GM19324 (cell line): ENCODE measurements around the gene TOPORS.
"Not testable (repeated sequence)": the region's sequence is repeated elsewhere in the genome, so short reads cannot be mapped to it uniquely, and the experiment has no call there.

Experiments used
- ATAC-seq: cut with Tn5 transposase; IDR thresholded peaks from one replicate; pipeline ENCODE4 v1.9.1; 2021; ENCODE audit warnings: mild to moderate bottlenecking, moderate library complexity; ENCODE audit not compliant: unreplicated experiment, low FRiP score

TOPORS gene

DNA sequence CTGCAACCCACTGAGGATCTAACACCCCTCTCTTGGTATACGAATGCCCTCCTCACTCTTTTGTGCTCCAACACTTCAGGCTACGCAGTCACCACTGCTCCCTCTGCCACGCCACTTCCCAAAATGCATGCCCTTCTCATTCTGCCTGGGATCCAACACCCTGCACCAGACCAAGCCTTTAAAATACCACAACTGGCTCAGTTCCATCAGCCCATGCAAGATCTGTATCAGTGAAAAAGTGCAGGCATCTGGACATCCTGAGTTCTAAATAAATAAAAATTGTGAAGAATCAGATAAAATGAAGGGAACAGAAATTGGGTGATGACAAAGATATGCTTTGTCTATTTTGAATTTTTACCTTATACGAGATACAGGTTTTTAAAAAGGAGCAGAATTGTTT lies 17.9 kb upstream of the TOPORS start:
- no peak for ATAC-seq

- ATAC-seq = no peak
Measured at GRCh38 chr9:32566770-32567169, 14.4 kb upstream of the TOPORS start.

DNA sequence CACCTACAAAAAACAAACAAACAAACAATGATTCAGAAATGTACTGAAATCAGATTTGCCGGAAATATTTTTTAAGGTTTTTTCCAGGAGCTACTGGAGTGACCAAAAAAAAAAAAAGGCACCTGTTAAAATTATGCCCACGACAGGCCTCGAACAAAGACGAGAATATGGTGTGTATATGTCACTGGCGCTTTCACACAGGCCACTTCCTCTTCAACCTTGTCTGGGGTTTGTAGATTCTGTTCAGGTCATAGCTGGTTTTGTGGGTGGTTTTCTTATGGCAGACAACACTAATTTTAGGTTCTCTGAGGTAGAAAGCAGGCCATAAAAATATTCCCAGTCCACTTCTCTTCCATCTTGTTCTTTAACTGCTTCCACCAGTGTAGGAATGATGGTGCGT lies 13.6 kb upstream of the TOPORS start:
- ATAC-seq = no peak

GRCh38 chr9:32558408-32558934 lies 6.1 kb upstream of the TOPORS start:
- ATAC-seq = no peak

- no peak for ATAC-seq
Measured at GRCh38 chr9:32554591-32554990, 2.2 kb upstream of the TOPORS start.

GRCh38 chr9:32554107-32554506 lies 1.7 kb upstream of the TOPORS start:
- no peak for ATAC-seq

GRCh38 chr9:32551276-32552051 lies 922 bp downstream of the TOPORS start:
- ATAC-seq = peak; percentile 3

GRCh38 chr9:32550562-32551275 lies 1.7 kb downstream of the TOPORS start:
- ATAC-seq = peak; percentile 77

GRCh38 chr9:32550150-32550561 lies 2.2 kb downstream of the TOPORS start:
- ATAC-seq = no peak

GRCh38 chr9:32548213-32548612 lies 4.2 kb downstream of the TOPORS start:
- ATAC-seq = not testable (repeated sequence)

DNA sequence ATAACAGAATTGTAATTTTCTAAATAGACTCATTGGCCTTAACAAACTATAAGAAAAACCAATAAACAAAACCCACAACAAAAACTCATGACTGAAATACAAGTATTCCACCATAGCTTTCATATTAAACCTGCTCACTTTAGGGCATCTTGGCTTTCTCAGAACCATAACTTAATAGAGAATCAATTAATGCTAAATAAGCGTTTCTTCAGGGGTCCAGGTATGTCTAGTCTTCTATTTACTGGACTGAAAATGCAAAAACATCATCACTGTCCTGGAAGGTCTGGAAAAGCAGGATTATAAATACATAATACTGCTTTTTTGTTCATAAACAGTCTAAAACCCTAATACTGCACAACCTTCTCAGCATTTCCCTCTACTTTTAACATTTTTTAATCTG lies 6.5 kb downstream of the TOPORS start:
- no peak for ATAC-seq

GRCh38 chr9:32543047-32543446 lies 9.3 kb downstream of the TOPORS start:
- ATAC-seq = no peak

DNA sequence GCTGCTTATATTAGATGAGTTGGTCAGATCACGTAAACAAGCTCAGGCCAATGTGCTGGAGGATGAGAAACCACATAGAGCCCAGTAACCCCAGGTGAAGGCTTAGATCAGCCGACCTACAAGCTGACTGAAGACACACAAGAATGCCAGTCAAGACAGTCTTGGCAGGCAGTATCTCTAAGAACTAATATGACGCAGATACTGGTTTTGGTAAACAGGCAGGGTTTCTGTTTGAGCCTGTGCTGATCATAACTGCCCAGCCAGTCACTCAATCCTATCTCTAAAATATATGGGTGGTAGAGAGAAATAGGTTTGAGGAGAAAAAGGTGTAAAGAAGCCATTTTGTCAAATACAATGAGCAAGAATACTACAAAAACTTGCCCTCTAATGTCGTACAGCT lies 18.6 kb downstream of the TOPORS start:
- ATAC-seq = no peak

DNA sequence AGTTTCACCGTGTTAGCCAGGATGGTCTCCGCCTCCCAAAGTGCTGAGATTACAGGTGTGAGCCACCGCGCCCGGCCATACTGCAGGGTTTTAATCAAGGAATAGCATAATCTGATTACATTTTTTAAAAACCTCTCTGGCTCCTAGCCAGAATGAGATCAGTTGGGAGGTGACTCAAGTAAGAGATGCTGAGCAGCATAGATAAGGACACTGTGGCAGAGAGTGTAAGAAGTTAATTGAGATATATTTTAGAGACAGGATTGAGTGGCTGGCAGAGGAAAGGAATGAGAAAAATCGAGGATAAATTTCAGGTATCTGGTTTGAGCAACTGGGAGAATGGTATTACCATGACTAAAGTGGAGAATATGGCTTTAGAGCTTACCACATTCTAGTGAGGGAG lies 19.1 kb downstream of the TOPORS start:
- ATAC-seq = no peak

GRCh38 chr9:32526707-32527048 lies 25.7 kb downstream of the TOPORS start:
- no peak for ATAC-seq

GRCh38 chr9:32526041-32526706 lies 26.2 kb downstream of the TOPORS start, which contains the start of gene RIGI:
RIGI (minus strand) TSS chr9:32526196; CDS start chr9:32526166, 30 bp downstream.
- ATAC-seq = peak; percentile 78

DNA sequence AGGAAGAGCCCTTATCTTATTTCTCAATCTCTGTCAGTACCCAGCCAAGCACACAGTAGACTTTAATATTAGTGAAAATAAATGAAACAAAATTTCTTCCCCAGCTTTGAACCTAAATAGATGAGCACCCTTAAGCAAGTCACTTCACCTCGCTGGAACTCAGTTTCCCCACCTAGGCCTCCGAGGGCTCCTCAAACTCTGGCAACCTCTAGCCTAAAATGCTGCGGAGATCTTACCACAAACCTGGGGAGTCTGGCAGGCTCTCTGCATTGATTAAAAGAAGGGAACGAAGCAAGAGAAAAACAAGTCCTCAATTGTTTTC lies 26.7 kb downstream of the TOPORS start:
- no peak for ATAC-seq

DNA sequence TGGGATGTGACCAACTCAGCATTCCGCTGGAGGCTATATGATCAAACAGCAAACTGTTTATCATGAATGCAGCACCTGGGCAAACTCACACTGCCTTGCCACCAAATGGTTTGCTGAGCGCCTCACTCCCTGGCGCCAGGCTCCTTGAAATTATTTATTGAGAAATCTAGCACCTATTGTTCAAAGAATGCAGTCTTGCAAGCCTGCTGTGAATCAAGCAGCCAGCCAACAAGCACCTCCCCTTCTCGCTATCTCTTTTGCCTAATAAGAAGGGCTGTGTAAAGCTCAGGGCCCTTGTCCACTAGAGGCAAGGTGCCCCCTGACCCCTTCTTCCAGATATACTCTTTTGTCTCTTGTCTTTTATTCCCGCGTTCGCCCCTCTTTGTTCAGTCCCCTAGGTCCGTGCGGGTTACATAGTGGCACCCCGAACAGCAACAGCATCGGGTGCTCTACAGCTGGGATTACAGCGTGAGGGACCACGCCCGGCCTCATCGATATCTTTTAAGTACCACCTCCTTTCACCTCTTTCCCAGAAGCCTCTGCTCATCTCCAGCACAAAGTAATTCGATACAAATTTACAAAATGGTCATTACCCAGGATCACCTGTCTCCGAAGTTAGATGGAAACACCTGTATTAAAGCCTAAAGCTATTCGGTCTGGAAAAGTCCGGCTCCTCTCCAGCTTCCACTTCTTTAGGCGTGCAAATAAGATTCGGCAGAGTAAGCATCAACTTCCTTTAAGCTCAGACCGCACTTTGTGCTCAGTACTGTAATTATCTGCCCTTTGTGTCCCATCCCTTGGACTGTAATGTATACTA lies 27.3 kb downstream of the TOPORS start:
- peak; percentile 34 for ATAC-seq

DNA sequence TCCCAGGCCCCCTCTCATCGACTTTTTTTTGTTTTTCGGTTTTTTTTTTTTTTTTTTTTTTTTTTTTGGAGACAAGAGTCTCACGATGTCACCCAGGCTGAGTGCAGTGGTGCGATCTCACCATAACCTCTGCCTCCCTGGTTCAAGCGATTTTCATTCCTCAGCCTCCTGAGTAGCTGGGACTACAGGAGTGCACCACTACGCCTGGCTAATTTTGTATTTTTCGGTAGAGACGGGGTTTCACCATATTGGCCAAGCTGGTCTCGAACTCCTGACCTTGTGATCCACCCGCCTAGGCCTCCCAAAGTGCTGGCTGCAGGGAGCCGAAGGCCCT lies 27.9 kb downstream of the TOPORS start:
- ATAC-seq = not testable (repeated sequence)

GRCh38 chr9:32523910-32524309 lies 28.5 kb downstream of the TOPORS start:
- no peak for ATAC-seq

- no peak for ATAC-seq
Measured at GRCh38 chr9:32518276-32518675, 34.1 kb downstream of the TOPORS start.
